ENCODE results near the gene SAMD4A. TPM values are rescaled to one million over a fixed set of nuclear protein-coding genes. Genes with fewer than 3 reads are reported as not detected.
A peak's percentile ranks its signal among the peaks of the same experiment; 100 is the strongest.

Gene SAMD4A
- total RNA-seq, 6 experiments from 2014 or later = 33.8 to 53.7 (median 41.0) TPM

- peaks cover 67% of the 10 kb centered on the region for H3K4me1 Mint-ChIP-seq (ENCODE audit: low read depth)
Measured at GRCh38 chr14:54665946-54666345, 99.0 kb downstream of the SAMD4A start.

DNA sequence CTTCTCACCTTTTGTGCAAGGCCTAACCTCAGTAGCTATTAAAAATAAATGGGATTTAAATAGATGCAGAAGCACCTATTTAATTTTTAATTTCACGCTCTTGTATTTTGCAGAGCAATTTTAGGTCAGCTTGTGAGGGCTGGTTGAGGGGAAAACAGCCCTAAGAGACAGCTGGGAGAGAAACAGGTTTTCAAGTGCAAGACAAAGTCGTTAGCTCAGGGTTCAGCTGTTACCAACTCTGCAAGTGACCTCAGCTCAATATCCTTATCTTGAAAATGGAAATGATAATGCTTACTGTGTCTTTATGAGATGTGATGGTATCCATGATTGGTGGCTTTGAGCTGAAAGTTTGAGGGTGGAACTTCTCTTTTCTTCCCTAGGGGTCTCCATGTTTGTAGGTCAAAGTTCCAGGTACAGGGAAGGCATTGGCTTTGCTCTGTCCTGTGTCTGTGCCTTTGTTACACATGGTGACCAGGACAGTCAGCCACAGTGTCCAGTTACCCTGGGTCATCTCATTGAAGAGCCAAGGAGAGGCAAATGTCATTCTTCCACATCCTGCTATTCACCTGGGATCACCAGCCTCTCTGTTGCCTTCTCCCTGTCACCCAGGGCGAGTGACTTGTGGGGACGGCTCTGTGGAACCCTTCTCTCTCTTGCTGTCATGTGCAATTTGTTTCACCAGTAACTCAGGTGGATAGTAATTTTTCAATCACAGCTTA is 100.3 kb downstream of the SAMD4A start:
- no peak for TF ChIP-seq CTCF (IDR thresholded peaks at IDR 0.05)
- Mint-ChIP-seq H3K27me3 (ENCODE audit: insufficient read depth) (no peaks in the 10 kb centered on the region; the same call in none of the 2 replicates), H3K27ac (no peak overlapping the region; the same call in 1 of the 2 replicates), H3K4me1 (ENCODE audit: low read depth) (peaks cover 74% of the 10 kb centered on the region), H3K4me3 (no peak overlapping the region), H3K9me3 (no peaks in the 10 kb centered on the region), H3K36me3 (ENCODE audit: low read depth) (peaks cover 27% of the 10 kb centered on the region)
- no peak for DNase-seq

More at GRCh38 chr14:54665946-54666345, 99.0 kb downstream of the SAMD4A start:
- TF ChIP-seq CTCF (IDR thresholded peaks at IDR 0.05) = no peak
- Mint-ChIP-seq H3K36me3 (ENCODE audit: low read depth) (peaks cover 23% of the 10 kb centered on the region), H3K27me3 (ENCODE audit: insufficient read depth) (no peaks in the 10 kb centered on the region; the same call in none of the 2 replicates), H3K4me3 (no peak overlapping the region), H3K9me3 (no peaks in the 10 kb centered on the region), H3K27ac (no peak overlapping the region; the same call in 1 of the 2 replicates)
- DNase-seq = no peak

DNA sequence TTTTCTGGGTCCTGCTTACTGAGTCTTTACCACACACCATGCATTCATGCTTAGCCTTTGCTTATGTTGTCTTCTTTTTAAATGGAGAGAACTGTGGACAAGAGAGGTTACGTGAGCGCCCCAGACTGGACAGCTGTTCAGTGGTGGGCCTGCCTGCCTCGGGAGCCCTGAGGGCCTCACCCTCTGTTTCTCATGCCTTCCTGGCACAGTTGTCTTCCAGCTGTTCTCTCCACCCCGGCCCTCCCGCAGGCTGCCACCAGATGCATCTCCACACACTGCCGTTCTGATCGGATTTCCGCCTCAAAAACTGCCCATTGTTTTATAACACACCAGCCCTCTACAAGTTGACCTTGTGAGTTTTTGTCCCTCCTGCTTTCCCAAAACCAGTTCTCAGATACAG is 100.8 kb downstream of the SAMD4A start:
- no peak for TF ChIP-seq CTCF (IDR thresholded peaks at IDR 0.05)
- Mint-ChIP-seq H3K27ac (no peak overlapping the region), H3K4me1 (ENCODE audit: low read depth) (peaks cover 80% of the 10 kb centered on the region), H3K9me3 (no peaks in the 10 kb centered on the region), H3K36me3 (ENCODE audit: low read depth) (peaks cover 25% of the 10 kb centered on the region), H3K4me3 (no peak overlapping the region), H3K27me3 (ENCODE audit: insufficient read depth) (no peaks in the 10 kb centered on the region; the same call in none of the 2 replicates)
- DNase-seq = no peak

GRCh38 chr14:54669721-54670561 is 103.0 kb downstream of the SAMD4A start:
- peak; percentile 76 for DNase-seq
- peak overlapping the region; percentile 79 for H3K27ac Mint-ChIP-seq
- peaks cover 17% of the 10 kb centered on the region for H3K36me3 Mint-ChIP-seq (ENCODE audit: low read depth)
- no peak for TF ChIP-seq CTCF (IDR thresholded peaks at IDR 0.05)
- H3K27me3 Mint-ChIP-seq (ENCODE audit: insufficient read depth) = no peaks in the 10 kb centered on the region; the same call in none of the 2 replicates
- H3K9me3 Mint-ChIP-seq = no peaks in the 10 kb centered on the region
- H3K4me3 Mint-ChIP-seq = peak overlapping the region; percentile 59
- H3K4me1 Mint-ChIP-seq (ENCODE audit: low read depth) = peaks cover 86% of the 10 kb centered on the region

- no peak for DNase-seq
- Mint-ChIP-seq H3K27me3 (ENCODE audit: insufficient read depth) (no peaks in the 10 kb centered on the region; the same call in none of the 2 replicates), H3K4me3 (no peak overlapping the region), H3K36me3 (ENCODE audit: low read depth) (peaks cover 17% of the 10 kb centered on the region), H3K9me3 (no peaks in the 10 kb centered on the region), H3K27ac (no peak overlapping the region), H3K4me1 (ENCODE audit: low read depth) (peaks cover 89% of the 10 kb centered on the region)
- TF ChIP-seq CTCF (IDR thresholded peaks at IDR 0.05) = no peak
Measured at GRCh38 chr14:54671537-54671936, 104.6 kb downstream of the SAMD4A start.
